Smooth muscle cell (in vitro differentiated cells): ENCODE results near the gene DIAPH3. TPM values are rescaled to one million over a fixed set of nuclear protein-coding genes. Genes with fewer than 3 reads are reported as not detected.

ENCODE experiments used
- DNase-seq: peaks from one replicate; lab custom pipeline; 2025; ENCODE audit not compliant: unreplicated experiment; lab: John Stamatoyannopoulos, UW
- H2AFZ ChIP-seq: fragments of 200-600 bp; sonication (generic); 2 replicates; pipeline ENCODE4 v1.6.0; 2016; ENCODE audit warnings: antibody characterized with exemption, low read depth, mild to moderate bottlenecking
- H3F3A ChIP-seq: fragments of 200-600 bp; sonication (generic); 2 replicates; pipeline ENCODE4 v1.6.0; 2017; ENCODE audit warnings: antibody characterized with exemption, low read depth
- H3K27ac ChIP-seq: fragments of 200-600 bp; sonication (generic); 2 replicates; pipeline ENCODE4 v1.5.1; 2016; ENCODE audit warnings: low read depth, mild to moderate bottlenecking
- H3K27me3 ChIP-seq: fragments of 200-600 bp; sonication (generic); 2 replicates; pipeline ENCODE4 v1.6.1; 2016; ENCODE audit warnings: low read depth, mild to moderate bottlenecking
- H3K36me3 ChIP-seq: fragments of 200-600 bp; sonication (generic); 2 replicates; pipeline ENCODE4 v1.5.1; 2016; ENCODE audit warnings: low read depth
- H3K4me1 ChIP-seq: fragments of 200-600 bp; sonication (generic); 2 replicates; pipeline ENCODE4 v1.5.1; 2016; ENCODE audit warnings: low read depth
- H3K4me2 ChIP-seq: fragments of 200-600 bp; sonication (generic); 2 replicates; pipeline ENCODE4 v1.6.0; 2016; ENCODE audit warnings: mild to moderate bottlenecking
- H3K4me3 ChIP-seq: fragments of 200-600 bp; sonication (generic); 2 replicates; pipeline ENCODE4 v1.5.1; 2016; ENCODE audit warnings: mild to moderate bottlenecking
- H3K79me2 ChIP-seq: fragments of 200-600 bp; sonication (generic); 2 replicates; pipeline ENCODE4 v1.6.0; 2016; ENCODE audit warnings: low read depth, mild to moderate bottlenecking
- H3K9ac ChIP-seq: fragments of 200-600 bp; sonication (generic); 2 replicates; pipeline ENCODE4 v1.6.0; 2016; ENCODE audit warnings: low read depth
- H3K9me3 ChIP-seq: fragments of 200-600 bp; sonication (generic); replicated peaks from 2 replicates; pipeline ENCODE4 v1.5.1; 2016; ENCODE audit warnings: low read depth
- H4K20me1 ChIP-seq: fragments of 200-600 bp; sonication (generic); 2 replicates; pipeline ENCODE4 v1.6.0; 2016; ENCODE audit warnings: low read depth
- WGBS: methylation state at CpG from one replicate; pipeline ENCODE4 v1.1.7; 2016; ENCODE audit warnings: low lambda C conversion rate; 5-methylcytosine and 5-hydroxymethylcytosine counted together
- polyA plus RNA-seq: library from polyadenylated mRNA; unstranded; fragments of >200 nt; fragmentation: Nextera tagmentation; extraction: Ambion mirVana; gene quantifications from 2 replicates; pipeline ENCODE4 v1.2.1, GENCODE V29; 2016
- total RNA-seq: library from RNA; depleted of rRNA; stranded (reverse); fragments of >200 nt; gene quantifications from 2 replicates; pipeline ENCODE4 v1.2.3, GENCODE V29; 2014
- TF ChIP-seq, protein P1 (sequence below): fragments of 200-600 bp; sonication (generic); IDR thresholded peaks from 2 replicates; pipeline ENCODE4 v1.5.1; 2017; ENCODE audit warnings: borderline replicate concordance, mild to moderate bottlenecking, antibody characterized with exemption; ENCODE audit not compliant: insufficient read depth, poor library complexity, severe bottlenecking

Gene DIAPH3
- total and polyA plus RNA-seq, 2 experiments from 2014 or later = 6.8 to 9.5 TPM

GRCh38 chr13:60143775-60144174 lies 20.0 kb downstream of the DIAPH3 start:
- no peaks in the 10 kb centered on the region for H3K4me1 ChIP-seq
- peaks cover 34% of the 10 kb centered on the region for H3K79me2 ChIP-seq
- no peak overlapping the region for H2AFZ ChIP-seq
- no peak overlapping the region for H3K4me3 ChIP-seq
- no peak overlapping the region for H3K27ac ChIP-seq
- TF ChIP-seq, protein P1, sequence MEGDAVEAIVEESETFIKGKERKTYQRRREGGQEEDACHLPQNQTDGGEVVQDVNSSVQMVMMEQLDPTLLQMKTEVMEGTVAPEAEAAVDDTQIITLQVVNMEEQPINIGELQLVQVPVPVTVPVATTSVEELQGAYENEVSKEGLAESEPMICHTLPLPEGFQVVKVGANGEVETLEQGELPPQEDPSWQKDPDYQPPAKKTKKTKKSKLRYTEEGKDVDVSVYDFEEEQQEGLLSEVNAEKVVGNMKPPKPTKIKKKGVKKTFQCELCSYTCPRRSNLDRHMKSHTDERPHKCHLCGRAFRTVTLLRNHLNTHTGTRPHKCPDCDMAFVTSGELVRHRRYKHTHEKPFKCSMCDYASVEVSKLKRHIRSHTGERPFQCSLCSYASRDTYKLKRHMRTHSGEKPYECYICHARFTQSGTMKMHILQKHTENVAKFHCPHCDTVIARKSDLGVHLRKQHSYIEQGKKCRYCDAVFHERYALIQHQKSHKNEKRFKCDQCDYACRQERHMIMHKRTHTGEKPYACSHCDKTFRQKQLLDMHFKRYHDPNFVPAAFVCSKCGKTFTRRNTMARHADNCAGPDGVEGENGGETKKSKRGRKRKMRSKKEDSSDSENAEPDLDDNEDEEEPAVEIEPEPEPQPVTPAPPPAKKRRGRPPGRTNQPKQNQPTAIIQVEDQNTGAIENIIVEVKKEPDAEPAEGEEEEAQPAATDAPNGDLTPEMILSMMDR = no peak
- H3K9ac ChIP-seq = no peak overlapping the region
- no peaks in the 10 kb centered on the region for H4K20me1 ChIP-seq
- WGBS = 87% methylated on average over 3 of the region's 3 CpGs
- DNase-seq = no peak
- H3F3A ChIP-seq = no peaks in the 10 kb centered on the region
- H3K36me3 ChIP-seq = no peaks in the 10 kb centered on the region
- no peaks in the 10 kb centered on the region for H3K9me3 ChIP-seq
- H3K4me2 ChIP-seq = no peak overlapping the region
- H3K27me3 ChIP-seq = no peaks in the 10 kb centered on the region

DNA sequence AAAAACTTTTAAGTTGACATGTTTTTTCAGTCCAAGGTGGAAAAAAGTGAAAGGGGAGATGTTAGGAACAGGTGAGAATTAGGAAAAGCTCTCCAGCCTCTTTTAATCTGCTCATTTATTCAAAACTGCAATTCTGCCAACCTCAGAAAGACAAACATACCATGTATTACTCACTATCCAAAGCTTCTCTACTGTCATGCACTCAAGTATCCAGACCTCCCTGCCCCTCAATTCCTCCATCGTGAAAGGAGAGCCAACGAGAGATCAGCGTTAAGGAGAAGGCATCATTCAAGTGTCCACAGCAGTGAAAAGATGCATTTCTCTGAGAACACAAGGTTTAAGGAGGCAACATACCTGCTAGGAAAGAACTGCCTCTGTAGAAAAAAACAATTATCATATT lies 24.5 kb downstream of the DIAPH3 start:
- Histone ChIP-seq H3K79me2 (peaks cover 13% of the 10 kb centered on the region), H3K27ac (no peak overlapping the region), H3K4me2 (no peak overlapping the region), H3K4me3 (no peak overlapping the region), H3K27me3 (no peaks in the 10 kb centered on the region), H2AFZ (no peak overlapping the region), H3K9me3 (no peaks in the 10 kb centered on the region), H3K36me3 (no peaks in the 10 kb centered on the region), H3K4me1 (peaks cover 7% of the 10 kb centered on the region), H4K20me1 (no peaks in the 10 kb centered on the region), H3K9ac (no peak overlapping the region), H3F3A (no peaks in the 10 kb centered on the region)
- TF ChIP-seq, protein P1 = no peak
- no peak for DNase-seq
- 95% methylated on average over 3 of the region's 3 CpGs for WGBS

GRCh38 chr13:60138674-60139073 lies 25.1 kb downstream of the DIAPH3 start:
- no peaks in the 10 kb centered on the region for H3K27me3 ChIP-seq
- TF ChIP-seq, protein P1 = no peak
- WGBS = 100% methylated on average over 1 of the region's 1 CpG
- H3K4me2 ChIP-seq = no peak overlapping the region
- H2AFZ ChIP-seq = no peak overlapping the region
- H3K9me3 ChIP-seq = no peaks in the 10 kb centered on the region
- DNase-seq = no peak
- no peak overlapping the region for H3K9ac ChIP-seq
- no peak overlapping the region for H3K27ac ChIP-seq
- H3K4me1 ChIP-seq = peaks cover 8% of the 10 kb centered on the region
- H3F3A ChIP-seq = no peaks in the 10 kb centered on the region
- H3K4me3 ChIP-seq = no peak overlapping the region
- H3K36me3 ChIP-seq = no peaks in the 10 kb centered on the region
- H4K20me1 ChIP-seq = no peaks in the 10 kb centered on the region
- H3K79me2 ChIP-seq = peaks cover 11% of the 10 kb centered on the region

DNA sequence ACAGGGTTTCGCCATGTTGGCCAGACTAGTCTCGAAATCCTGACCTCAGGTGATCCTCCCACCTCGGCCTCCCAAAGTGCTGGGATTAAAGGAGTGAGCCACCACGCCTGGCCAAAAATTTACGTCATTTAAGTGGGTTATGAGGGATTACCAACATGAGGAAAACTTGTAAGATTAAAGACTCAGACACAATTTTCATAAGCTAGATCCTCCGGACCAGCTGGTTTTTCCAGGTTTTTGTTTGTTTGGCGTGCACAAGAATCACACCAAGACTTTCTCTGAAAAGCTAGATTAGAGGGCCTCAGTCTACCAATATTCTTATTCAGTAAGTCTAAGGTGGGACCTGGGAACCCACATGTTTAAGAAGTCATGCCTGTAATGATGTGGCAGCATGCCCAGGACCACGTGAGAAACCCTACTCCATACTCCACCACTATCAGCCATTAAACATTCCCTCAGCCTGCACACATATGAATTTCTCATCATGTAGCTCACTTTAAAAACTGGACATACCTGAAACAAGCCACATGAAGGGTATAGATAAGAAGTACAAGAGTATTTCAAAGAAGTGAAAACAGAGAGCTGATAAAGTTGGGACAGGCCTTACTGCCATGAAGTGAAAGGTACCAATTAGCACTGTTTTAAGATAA lies 25.7 kb downstream of the DIAPH3 start:
- no peaks in the 10 kb centered on the region for H4K20me1 ChIP-seq
- peaks cover 14% of the 10 kb centered on the region for H3K79me2 ChIP-seq
- no peak for DNase-seq
- peaks cover 8% of the 10 kb centered on the region for H3K4me1 ChIP-seq
- no peak overlapping the region for H3K4me3 ChIP-seq
- TF ChIP-seq, protein P1 = no peak
- WGBS = 91% methylated on average over 8 of the region's 8 CpGs
- H2AFZ ChIP-seq = no peak overlapping the region
- H3K36me3 ChIP-seq = no peaks in the 10 kb centered on the region
- no peaks in the 10 kb centered on the region for H3K9me3 ChIP-seq
- H3F3A ChIP-seq = no peaks in the 10 kb centered on the region
- H3K27me3 ChIP-seq = no peaks in the 10 kb centered on the region
- no peak overlapping the region for H3K27ac ChIP-seq
- H3K4me2 ChIP-seq = no peak overlapping the region
- H3K9ac ChIP-seq = no peak overlapping the region
